ENCODE results near the gene SLC6A19. TPM values are rescaled to one million over a fixed set of nuclear protein-coding genes. Genes with fewer than 3 reads are reported as not detected.

Gene SLC6A19
- total RNA-seq, 4 donors from 2014 or later = under 0.01 TPM; not detected in 3

GRCh38 chr5:1210832-1211251 lies 9.4 kb downstream of the SLC6A19 start:
- DNase-seq (ENCODE audit: low spot score in 2 of 2) = no peak
- Histone ChIP-seq H3K36me3 (no peaks in the 10 kb centered on the region), H3K27me3 (peaks cover 0 to 19% of the 10 kb centered on the region in 2 donors), H3K4me1 (no peaks in the 10 kb centered on the region), H3K27ac (no peak overlapping the region), H3K4me3 (no peak overlapping the region), H3K9me3 (peaks cover 0 to 11% (median 0%) of the 10 kb centered on the region in 4 donors)
- TF ChIP-seq POLR2A (IDR thresholded peaks at IDR 0.05) (no peak), CTCF (IDR thresholded peaks at IDR 0.05) (no peak), EP300 (IDR thresholded peaks at IDR 0.05) (no peak)
- 69 to 88% methylated on average over 19 to 21 of the region's 21 CpGs for WGBS, 2 donors

- H3K4me3 ChIP-seq = no peak overlapping the region
- no peak overlapping the region for H3K27ac ChIP-seq
- 94 to 96% methylated on average over 9 of the region's 9 CpGs for WGBS, 2 donors
- no peaks in the 10 kb centered on the region for H3K36me3 ChIP-seq
- peaks cover 0 to 18% (median 0%) of the 10 kb centered on the region in 4 donors for H3K9me3 ChIP-seq
- no peak for TF ChIP-seq EP300 (IDR thresholded peaks at IDR 0.05)
- no peak for TF ChIP-seq POLR2A (IDR thresholded peaks at IDR 0.05)
- no peak for TF ChIP-seq CTCF (IDR thresholded peaks at IDR 0.05)
- H3K27me3 ChIP-seq = peaks cover 0 to 18% of the 10 kb centered on the region in 2 donors
- H3K4me1 ChIP-seq = no peaks in the 10 kb centered on the region
- no peak for DNase-seq (ENCODE audit: low spot score in 2 of 2)
These were observed 10.3 kb downstream of the SLC6A19 start for GRCh38 chr5:1211701-1212100.

GRCh38 chr5:1212271-1212670 lies 10.9 kb downstream of the SLC6A19 start:
- H3K27ac ChIP-seq = no peak overlapping the region
- H3K36me3 ChIP-seq = no peaks in the 10 kb centered on the region
- peaks cover 0 to 16% of the 10 kb centered on the region in 2 donors for H3K27me3 ChIP-seq
- no peak for DNase-seq (ENCODE audit: low spot score in 2 of 2)
- no peaks in the 10 kb centered on the region for H3K4me1 ChIP-seq
- peaks cover 0 to 18% (median 0%) of the 10 kb centered on the region in 4 donors for H3K9me3 ChIP-seq
- WGBS, 2 donors = 88 to 89% methylated on average over 16 to 20 of the region's 20 CpGs
- TF ChIP-seq EP300 (IDR thresholded peaks at IDR 0.05) (no peak), CTCF (IDR thresholded peaks at IDR 0.05) (no peak), POLR2A (IDR thresholded peaks at IDR 0.05) (no peak)
- no peak overlapping the region for H3K4me3 ChIP-seq

GRCh38 chr5:1212881-1213280 lies 11.5 kb downstream of the SLC6A19 start:
- no peak for DNase-seq (ENCODE audit: low spot score in 2 of 2)
- H3K9me3 ChIP-seq = peaks cover 0 to 18% (median 0%) of the 10 kb centered on the region in 4 donors
- no peak overlapping the region for H3K27ac ChIP-seq
- WGBS, 2 donors = 90% methylated on average over 18 of the region's 18 CpGs
- H3K4me3 ChIP-seq = no peak overlapping the region
- H3K4me1 ChIP-seq = no peaks in the 10 kb centered on the region
- H3K36me3 ChIP-seq = no peaks in the 10 kb centered on the region
- peaks cover 0 to 11% of the 10 kb centered on the region in 2 donors for H3K27me3 ChIP-seq
- TF ChIP-seq CTCF (IDR thresholded peaks at IDR 0.05) = no peak
- TF ChIP-seq POLR2A (IDR thresholded peaks at IDR 0.05) = no peak
- no peak for TF ChIP-seq EP300 (IDR thresholded peaks at IDR 0.05)

GRCh38 chr5:1213508-1214162 lies 12.2 kb downstream of the SLC6A19 start:
- Histone ChIP-seq H3K4me1 (no peaks in the 10 kb centered on the region), H3K27me3 (peaks cover 0 to 6% of the 10 kb centered on the region in 2 donors), H3K36me3 (no peaks in the 10 kb centered on the region), H3K9me3 (peaks cover 0 to 18% (median 0%) of the 10 kb centered on the region in 4 donors), H3K27ac (no peak overlapping the region), H3K4me3 (no peak overlapping the region)
- WGBS, 2 donors = 83 to 88% methylated on average over 21 to 25 of the region's 25 CpGs
- no peak for DNase-seq (ENCODE audit: low spot score in 2 of 2)
- no peak for TF ChIP-seq POLR2A (IDR thresholded peaks at IDR 0.05)

All from tibial nerve (tissue), 4 donors.